Neural progenitor cell (in vitro differentiated cells): ENCODE measurements around the gene SLC25A1. TPM values are rescaled to one million over a fixed set of nuclear protein-coding genes. Genes with fewer than 3 reads are reported as not detected.

Experiments
- DNase-seq: peaks from one replicate; pipeline ENCODE4 v3.0.0-alpha.2; 2016; ENCODE audit warnings: low spot score
- H2AFZ ChIP-seq: fragments of 200-600 bp; sonication (generic); replicated peaks from 2 replicates; pipeline ENCODE4 v1.6.1; 2016; ENCODE audit warnings: antibody characterized with exemption
- H3F3A ChIP-seq: fragments of 200-600 bp; sonication (generic); 2 replicates; pipeline ENCODE4 v1.6.1; 2016; ENCODE audit warnings: antibody characterized with exemption, low read depth
- H3K27ac ChIP-seq: fragments of 200-600 bp; sonication (generic); 2 replicates; pipeline ENCODE4 v1.5.1; 2016; ENCODE audit warnings: mild to moderate bottlenecking
- H3K27me3 ChIP-seq: fragments of 200-600 bp; sonication (generic); 2 replicates; pipeline ENCODE4 v1.6.1; 2016; ENCODE audit warnings: mild to moderate bottlenecking, moderate library complexity
- H3K36me3 ChIP-seq: fragments of 200-600 bp; sonication (generic); 2 replicates; pipeline ENCODE4 v1.5.1; 2016
- H3K4me1 ChIP-seq: fragments of 200-600 bp; sonication (generic); 2 replicates; pipeline ENCODE4 v1.6.1; 2016; ENCODE audit warnings: mixed run types
- H3K4me2 ChIP-seq: fragments of 200-600 bp; sonication (generic); 2 replicates; pipeline ENCODE4 v1.6.1; 2016
- H3K4me3 ChIP-seq: fragments of 200-600 bp; sonication (generic); 2 replicates; pipeline ENCODE4 v1.5.1; 2016
- H3K79me2 ChIP-seq: fragments of 200-600 bp; sonication (generic); 2 replicates; pipeline ENCODE4 v1.6.1; 2016; ENCODE audit warnings: low read depth
- H3K9ac ChIP-seq: fragments of 200-600 bp; sonication (generic); 2 replicates; pipeline ENCODE4 v1.6.1; 2016
- H3K9me3 ChIP-seq: fragments of 200-600 bp; sonication (generic); 2 replicates; pipeline ENCODE4 v1.5.1; 2016; ENCODE audit warnings: low read depth
- H4K20me1 ChIP-seq: fragments of 200-600 bp; sonication (generic); 2 replicates; pipeline ENCODE4 v1.6.1; 2016; ENCODE audit warnings: low read depth
- H3K27ac Mint-ChIP-seq: 3 replicates; pipeline ENCODE4 v1.8.0; 2021; ENCODE audit warnings: mixed read lengths
- H3K27me3 Mint-ChIP-seq: 2 replicates; pipeline ENCODE4 v1.8.0; 2022; ENCODE audit warnings: low read depth, mild to moderate bottlenecking, inconsistent platforms, moderate library complexity, mixed read lengths; ENCODE audit not compliant: insufficient read depth
- H3K36me3 Mint-ChIP-seq: 3 replicates; pipeline ENCODE4 v1.8.0; 2021; ENCODE audit warnings: mixed read lengths
- H3K4me1 Mint-ChIP-seq: 3 replicates; pipeline ENCODE4 v1.8.0; 2021; ENCODE audit warnings: mixed read lengths
- H3K4me3 Mint-ChIP-seq: 3 replicates; pipeline ENCODE4 v1.8.0; 2021; ENCODE audit warnings: mild to moderate bottlenecking, moderate library complexity, mixed read lengths
- H3K9me3 Mint-ChIP-seq: 3 replicates; pipeline ENCODE4 v1.8.0; 2020; ENCODE audit warnings: mixed read lengths
- CTCF ChIP-seq: fragments of 200-600 bp; sonication (generic); IDR thresholded peaks from 2 replicates; pipeline ENCODE4 v1.5.1; 2017; ENCODE audit warnings: antibody characterized with exemption, mild to moderate bottlenecking
- EZH2 ChIP-seq: fragments of 200-600 bp; sonication (generic); IDR thresholded peaks from 2 replicates; pipeline ENCODE4 v1.6.1; 2017; ENCODE audit warnings: antibody characterized with exemption, mild to moderate bottlenecking, moderate library complexity
- EZH2phosphoT487 ChIP-seq: fragments of 200-600 bp; sonication (generic); IDR thresholded peaks from 2 replicates; pipeline ENCODE4 v1.6.1; 2017; ENCODE audit warnings: antibody characterized with exemption
- total RNA-seq: library from RNA; depleted of rRNA; stranded (reverse); fragments of >200 nt; gene quantifications from 2 replicates; pipeline ENCODE4 v1.2.3, GENCODE V29; 2015; ENCODE audit warnings: low replicate concordance

Gene SLC25A1
- total RNA-seq, 1 donor from 2014 or later = 28.6 TPM

DNA sequence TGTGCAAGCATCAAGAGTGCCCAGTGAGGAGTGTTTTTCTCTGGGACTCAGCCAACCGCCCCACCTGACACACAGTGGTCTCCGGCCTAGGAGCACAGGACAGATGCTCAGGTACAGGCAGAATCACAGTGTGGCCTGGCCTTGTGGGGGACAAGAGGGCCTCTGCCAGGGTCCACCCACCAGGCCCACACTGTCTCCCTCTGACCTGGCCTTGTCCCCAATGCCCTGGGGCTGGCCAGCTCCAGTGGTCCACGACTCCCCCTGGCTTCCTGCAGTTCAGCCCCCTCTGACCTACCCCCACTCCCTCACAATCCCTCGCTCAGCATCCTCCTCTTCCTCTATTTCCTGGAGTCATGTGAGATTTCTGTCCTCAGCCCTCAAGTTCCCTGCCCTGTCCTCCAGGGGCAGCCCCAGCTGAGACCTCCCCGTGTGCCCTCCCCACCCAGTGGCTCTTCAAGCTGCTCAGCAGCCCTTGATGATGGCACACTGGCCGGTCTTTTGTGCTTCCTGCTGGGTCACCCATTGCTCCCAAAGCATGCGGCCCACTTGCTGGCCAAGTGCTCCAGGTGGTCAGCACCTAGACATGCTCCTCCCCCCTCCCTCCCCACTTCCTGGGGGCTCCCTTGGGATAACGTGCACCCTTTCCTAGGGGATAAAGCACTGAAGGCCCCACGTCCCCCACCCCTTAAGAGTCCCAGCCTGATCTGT is 45.7 kb downstream of the SLC25A1 start:
- no peak overlapping the region for H3K27ac ChIP-seq
- H3K4me2 ChIP-seq = no peak overlapping the region
- H2AFZ ChIP-seq = no peak overlapping the region
- H3K79me2 ChIP-seq = no peaks in the 10 kb centered on the region
- DNase-seq = no peak
- H3K4me1 Mint-ChIP-seq = no peaks in the 10 kb centered on the region
- H3F3A ChIP-seq = no peaks in the 10 kb centered on the region
- H3K9me3 Mint-ChIP-seq = no peaks in the 10 kb centered on the region
- peaks cover 7% of the 10 kb centered on the region for H3K27me3 Mint-ChIP-seq
- H3K27me3 ChIP-seq = no peaks in the 10 kb centered on the region
- TF ChIP-seq EZH2phosphoT487 = no peak
- H3K36me3 Mint-ChIP-seq = peaks cover 14% of the 10 kb centered on the region
- H3K9ac ChIP-seq = no peak overlapping the region
- H3K9me3 ChIP-seq = no peaks in the 10 kb centered on the region
- no peaks in the 10 kb centered on the region for H3K4me1 ChIP-seq
- no peak overlapping the region for H3K4me3 Mint-ChIP-seq
- H4K20me1 ChIP-seq = no peaks in the 10 kb centered on the region
- H3K36me3 ChIP-seq = no peaks in the 10 kb centered on the region
- H3K4me3 ChIP-seq = no peak overlapping the region
- H3K27ac Mint-ChIP-seq = no peak overlapping the region

DNA sequence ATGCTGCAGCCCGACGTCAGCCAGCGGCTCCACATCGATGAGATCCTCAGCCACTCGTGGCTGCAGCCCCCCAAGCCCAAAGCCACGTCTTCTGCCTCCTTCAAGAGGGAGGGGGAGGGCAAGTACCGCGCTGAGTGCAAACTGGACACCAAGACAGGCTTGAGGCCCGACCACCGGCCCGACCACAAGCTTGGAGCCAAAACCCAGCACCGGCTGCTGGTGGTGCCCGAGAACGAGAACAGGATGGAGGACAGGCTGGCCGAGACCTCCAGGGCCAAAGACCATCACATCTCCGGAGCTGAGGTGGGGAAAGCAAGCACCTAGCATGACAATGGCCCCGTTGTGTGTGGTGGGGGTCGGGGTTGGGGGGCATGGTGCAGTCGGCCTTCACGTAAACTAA is 46.4 kb downstream of the SLC25A1 start:
- Mint-ChIP-seq H3K27me3 (peaks cover 7% of the 10 kb centered on the region), H3K4me3 (no peak overlapping the region), H3K27ac (no peak overlapping the region), H3K36me3 (peaks cover 14% of the 10 kb centered on the region), H3K9me3 (no peaks in the 10 kb centered on the region), H3K4me1 (no peaks in the 10 kb centered on the region)
- DNase-seq = no peak
- H3K27ac ChIP-seq = no peak overlapping the region
- no peak overlapping the region for H3K4me2 ChIP-seq
- no peak for TF ChIP-seq CTCF
- no peak for TF ChIP-seq EZH2phosphoT487
- TF ChIP-seq EZH2 = no peak
- no peak overlapping the region for H3K9ac ChIP-seq
- H3K27me3 ChIP-seq = no peaks in the 10 kb centered on the region
- H3K4me1 ChIP-seq = no peaks in the 10 kb centered on the region
- H3F3A ChIP-seq = no peaks in the 10 kb centered on the region
- no peaks in the 10 kb centered on the region for H4K20me1 ChIP-seq
- H3K4me3 ChIP-seq = no peak overlapping the region
- H3K9me3 ChIP-seq = no peaks in the 10 kb centered on the region
- H3K79me2 ChIP-seq = no peaks in the 10 kb centered on the region
- no peak overlapping the region for H2AFZ ChIP-seq
- H3K36me3 ChIP-seq = no peaks in the 10 kb centered on the region

GRCh38 chr22:19131685-19132015 is 46.9 kb downstream of the SLC25A1 start:
- Mint-ChIP-seq H3K27ac (no peak overlapping the region), H3K9me3 (no peaks in the 10 kb centered on the region), H3K4me1 (no peaks in the 10 kb centered on the region), H3K36me3 (peaks cover 14% of the 10 kb centered on the region), H3K4me3 (no peak overlapping the region), H3K27me3 (peaks cover 7% of the 10 kb centered on the region)
- H3K4me2 ChIP-seq = no peak overlapping the region
- H4K20me1 ChIP-seq = no peaks in the 10 kb centered on the region
- TF ChIP-seq EZH2phosphoT487 = no peak
- TF ChIP-seq EZH2 = no peak
- TF ChIP-seq CTCF = no peak
- H3K4me1 ChIP-seq = no peaks in the 10 kb centered on the region
- no peaks in the 10 kb centered on the region for H3F3A ChIP-seq
- no peaks in the 10 kb centered on the region for H3K9me3 ChIP-seq
- no peak overlapping the region for H2AFZ ChIP-seq
- H3K27ac ChIP-seq = no peak overlapping the region
- no peak overlapping the region for H3K4me3 ChIP-seq
- no peaks in the 10 kb centered on the region for H3K27me3 ChIP-seq
- no peak for DNase-seq
- no peaks in the 10 kb centered on the region for H3K36me3 ChIP-seq
- no peaks in the 10 kb centered on the region for H3K79me2 ChIP-seq
- no peak overlapping the region for H3K9ac ChIP-seq

DNA sequence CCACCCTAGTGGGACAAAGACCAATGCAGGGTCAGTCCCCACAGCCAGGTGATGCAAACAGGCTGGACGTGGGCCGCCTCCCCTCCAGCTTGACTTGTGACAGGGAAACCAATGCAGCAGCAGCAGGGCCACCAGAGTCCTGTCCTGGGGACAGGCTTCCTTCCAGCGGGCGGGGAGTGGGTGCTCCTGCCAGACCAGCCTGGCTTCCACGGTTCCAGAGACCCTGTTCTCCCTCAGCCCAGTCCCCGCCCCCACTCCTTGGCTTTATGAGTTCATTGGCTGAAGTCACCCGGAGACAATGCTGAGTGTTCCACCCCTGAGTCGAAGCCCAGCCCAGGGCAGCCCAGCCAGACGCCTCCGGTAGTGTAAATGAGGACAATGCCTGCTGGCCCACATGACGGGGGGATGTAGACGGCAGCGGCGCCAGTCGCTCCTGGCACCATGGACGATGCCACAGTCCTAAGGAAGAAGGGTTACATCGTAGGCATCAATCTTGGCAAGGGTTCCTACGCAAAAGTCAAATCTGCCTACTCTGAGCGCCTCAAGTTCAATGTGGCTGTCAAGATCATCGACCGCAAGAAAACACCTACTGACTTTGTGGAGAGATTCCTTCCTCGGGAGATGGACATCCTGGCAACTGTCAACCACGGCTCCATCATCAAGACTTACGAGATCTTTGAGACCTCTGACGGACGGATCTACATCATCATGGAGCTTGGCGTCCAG is 47.4 kb downstream of the SLC25A1 start, which contains the start of gene TSSK2:
TSSK2 (plus strand) TSS at position 350 of the 726 bp plus-strand sequence; CDS start at position 442, 92 bp downstream.
- H3K4me3 Mint-ChIP-seq = no peak within 1 kb of the TSS
- Histone ChIP-seq H3K79me2 (no peaks in the 10 kb centered on the region), H3F3A (no peaks in the 10 kb centered on the region), H3K27me3 (no peaks in the 10 kb centered on the region), H3K36me3 (no peaks in the 10 kb centered on the region), H3K4me2 (no peak within 1 kb of the TSS), H4K20me1 (no peaks in the 10 kb centered on the region), H3K4me1 (no peaks in the 10 kb centered on the region), H3K9me3 (no peaks in the 10 kb centered on the region), H3K9ac (no peak within 1 kb of the TSS), H2AFZ (no peak within 1 kb of the TSS), H3K27ac (no peak within 1 kb of the TSS), H3K4me3 (no peak within 1 kb of the TSS)
- peaks cover 12% of the 10 kb centered on the region for H3K36me3 Mint-ChIP-seq
- H3K27ac Mint-ChIP-seq = no peak within 1 kb of the TSS
- H3K9me3 Mint-ChIP-seq = no peaks in the 10 kb centered on the region
- H3K4me1 Mint-ChIP-seq = no peaks in the 10 kb centered on the region
- TF ChIP-seq CTCF (no peak), EZH2phosphoT487 (no peak), EZH2 (no peak)
- DNase-seq = no peak
- peaks cover 7% of the 10 kb centered on the region for H3K27me3 Mint-ChIP-seq
